ENCODE measurements around the gene LCMT1. TPM values are rescaled to one million over a fixed set of nuclear protein-coding genes. Genes with fewer than 3 reads are reported as not detected.
"Not testable (repeated sequence)": the region's sequence is repeated elsewhere in the genome, so short reads cannot be mapped to it uniquely, and the experiment has no call there.

The LCMT1 gene
- polyA plus RNA-seq, 2 donors, result 16.3 to 23.2 TPM

- Histone ChIP-seq H3K9me3 (ENCODE audit: control insufficient read depth in 2 of 2, insufficient read depth in 1 of 2, low read depth in 1 of 2, low read length in 1 of 2) (no peaks in the 10 kb centered on the region), H3K4me3 (ENCODE audit: low read depth in 1 of 2, low read length in 2 of 2) (no peak overlapping the region), H3K27me3 (ENCODE audit: control insufficient read depth in 1 of 2, insufficient read depth in 2 of 2, low read length in 2 of 2) (no peaks in the 10 kb centered on the region), H3K36me3 (ENCODE audit: control insufficient read depth in 2 of 2, insufficient read depth in 2 of 2, low read length in 1 of 2) (no peaks in the 10 kb centered on the region), H3K4me1 (ENCODE audit: control insufficient read depth in 2 of 2, insufficient read depth in 2 of 2, low read length in 1 of 2) (no peaks in the 10 kb centered on the region), H3K27ac (ENCODE audit: low read depth in 2 of 2, low read length in 1 of 2) (peak overlapping the region in 1 of 2 donors; percentile 66)
- 37 to 39% methylated on average over 4 of the region's 4 CpGs for WGBS, 2 donors
Observed at GRCh38 chr16:25109643-25110042, 1.9 kb upstream of the LCMT1 start.

- H3K4me1 ChIP-seq (ENCODE audit: control insufficient read depth in 2 of 2, insufficient read depth in 2 of 2, low read length in 1 of 2), result no peaks in the 10 kb centered on the region
- H3K36me3 ChIP-seq (ENCODE audit: control insufficient read depth in 2 of 2, insufficient read depth in 2 of 2, low read length in 1 of 2), result no peaks in the 10 kb centered on the region
- peak overlapping the region in 1 of 2 donors; percentile 77 for H3K4me3 ChIP-seq (ENCODE audit: low read depth in 1 of 2, low read length in 2 of 2)
- no peaks in the 10 kb centered on the region for H3K27me3 ChIP-seq (ENCODE audit: control insufficient read depth in 1 of 2, insufficient read depth in 2 of 2, low read length in 2 of 2)
- H3K9me3 ChIP-seq (ENCODE audit: control insufficient read depth in 2 of 2, insufficient read depth in 1 of 2, low read depth in 1 of 2, low read length in 1 of 2), result no peaks in the 10 kb centered on the region
- no peak overlapping the region for H3K27ac ChIP-seq (ENCODE audit: low read depth in 2 of 2, low read length in 1 of 2)
- 36% methylated on average over 8 of the region's 8 CpGs for WGBS, 2 donors
Observed at GRCh38 chr16:25110387-25110947, 1.1 kb upstream of the LCMT1 start.

- Histone ChIP-seq H3K4me1 (ENCODE audit: control insufficient read depth in 2 of 2, insufficient read depth in 2 of 2, low read length in 1 of 2) (peaks cover 3% of the 10 kb centered on the region in 2 donors), H3K27me3 (ENCODE audit: control insufficient read depth in 1 of 2, insufficient read depth in 2 of 2, low read length in 2 of 2) (no peaks in the 10 kb centered on the region), H3K9me3 (ENCODE audit: control insufficient read depth in 2 of 2, insufficient read depth in 1 of 2, low read depth in 1 of 2, low read length in 1 of 2) (no peaks in the 10 kb centered on the region), H3K27ac (ENCODE audit: low read depth in 2 of 2, low read length in 1 of 2) (no peak overlapping the region), H3K4me3 (ENCODE audit: low read depth in 1 of 2, low read length in 2 of 2) (no peak overlapping the region), H3K36me3 (ENCODE audit: control insufficient read depth in 2 of 2, insufficient read depth in 2 of 2, low read length in 1 of 2) (peaks cover 0 to 6% of the 10 kb centered on the region in 2 donors)
- 95 to 100% methylated on average over 1 of the region's 1 CpG for WGBS, 2 donors
Observed at GRCh38 chr16:25114121-25114520, 2.6 kb downstream of the LCMT1 start.

GRCh38 chr16:25118851-25119578, 7.5 kb downstream of the LCMT1 start:
- Histone ChIP-seq H3K27me3 (ENCODE audit: control insufficient read depth in 1 of 2, insufficient read depth in 2 of 2, low read length in 2 of 2) (no peaks in the 10 kb centered on the region), H3K36me3 (ENCODE audit: control insufficient read depth in 2 of 2, insufficient read depth in 2 of 2, low read length in 1 of 2) (peaks cover 0 to 6% of the 10 kb centered on the region in 2 donors), H3K9me3 (ENCODE audit: control insufficient read depth in 2 of 2, insufficient read depth in 1 of 2, low read depth in 1 of 2, low read length in 1 of 2) (no peaks in the 10 kb centered on the region), H3K27ac (ENCODE audit: low read depth in 2 of 2, low read length in 1 of 2) (no peak overlapping the region), H3K4me3 (ENCODE audit: low read depth in 1 of 2, low read length in 2 of 2) (no peak overlapping the region), H3K4me1 (ENCODE audit: control insufficient read depth in 2 of 2, insufficient read depth in 2 of 2, low read length in 1 of 2) (peaks cover 3 to 5% of the 10 kb centered on the region in 2 donors)
- 87 to 89% methylated on average over 14 of the region's 14 CpGs for WGBS, 2 donors

- WGBS, 2 donors, result 73 to 89% methylated on average over 6 of the region's 6 CpGs
- Histone ChIP-seq H3K27me3 (ENCODE audit: control insufficient read depth in 1 of 2, insufficient read depth in 2 of 2, low read length in 2 of 2) (no peaks in the 10 kb centered on the region), H3K36me3 (ENCODE audit: control insufficient read depth in 2 of 2, insufficient read depth in 2 of 2, low read length in 1 of 2) (peaks cover 0 to 6% of the 10 kb centered on the region in 2 donors), H3K4me1 (ENCODE audit: control insufficient read depth in 2 of 2, insufficient read depth in 2 of 2, low read length in 1 of 2) (peaks cover 3 to 8% of the 10 kb centered on the region in 2 donors), H3K4me3 (ENCODE audit: low read depth in 1 of 2, low read length in 2 of 2) (no peak overlapping the region), H3K27ac (ENCODE audit: low read depth in 2 of 2, low read length in 1 of 2) (no peak overlapping the region), H3K9me3 (ENCODE audit: control insufficient read depth in 2 of 2, insufficient read depth in 1 of 2, low read depth in 1 of 2, low read length in 1 of 2) (no peaks in the 10 kb centered on the region)
Observed at GRCh38 chr16:25121824-25122600, 10.5 kb downstream of the LCMT1 start.

- Histone ChIP-seq H3K36me3 (ENCODE audit: control insufficient read depth in 2 of 2, insufficient read depth in 2 of 2, low read length in 1 of 2) (no peaks in the 10 kb centered on the region), H3K4me1 (ENCODE audit: control insufficient read depth in 2 of 2, insufficient read depth in 2 of 2, low read length in 1 of 2) (peaks cover 0 to 3% of the 10 kb centered on the region in 2 donors), H3K4me3 (ENCODE audit: low read depth in 1 of 2, low read length in 2 of 2) (no peak overlapping the region), H3K27ac (ENCODE audit: low read depth in 2 of 2, low read length in 1 of 2) (no peak overlapping the region), H3K27me3 (ENCODE audit: control insufficient read depth in 1 of 2, insufficient read depth in 2 of 2, low read length in 2 of 2) (no peaks in the 10 kb centered on the region), H3K9me3 (ENCODE audit: control insufficient read depth in 2 of 2, insufficient read depth in 1 of 2, low read depth in 1 of 2, low read length in 1 of 2) (no peaks in the 10 kb centered on the region)
- WGBS, 2 donors, result 44 to 47% methylated on average over 3 of the region's 3 CpGs
Observed at GRCh38 chr16:25124503-25124902, 13.0 kb downstream of the LCMT1 start.

GRCh38 chr16:25126086-25126666, 14.6 kb downstream of the LCMT1 start:
- WGBS, 2 donors, result 74 to 75% methylated on average over 13 of the region's 13 CpGs
- H3K36me3 ChIP-seq (ENCODE audit: control insufficient read depth in 2 of 2, insufficient read depth in 2 of 2, low read length in 1 of 2); H3K4me1 ChIP-seq (ENCODE audit: control insufficient read depth in 2 of 2, insufficient read depth in 2 of 2, low read length in 1 of 2); H3K4me3 ChIP-seq (ENCODE audit: low read depth in 1 of 2, low read length in 2 of 2); H3K27me3 ChIP-seq (ENCODE audit: control insufficient read depth in 1 of 2, insufficient read depth in 2 of 2, low read length in 2 of 2); H3K9me3 ChIP-seq (ENCODE audit: control insufficient read depth in 2 of 2, insufficient read depth in 1 of 2, low read depth in 1 of 2, low read length in 1 of 2); H3K27ac ChIP-seq (ENCODE audit: low read depth in 2 of 2, low read length in 1 of 2): not testable (repeated sequence)

GRCh38 chr16:25126820-25127232, 15.3 kb downstream of the LCMT1 start:
- H3K4me1 ChIP-seq (ENCODE audit: control insufficient read depth in 2 of 2, insufficient read depth in 2 of 2, low read length in 1 of 2), result peaks cover 0 to 3% of the 10 kb centered on the region in 2 donors
- no peak overlapping the region for H3K4me3 ChIP-seq (ENCODE audit: low read depth in 1 of 2, low read length in 2 of 2)
- H3K27me3 ChIP-seq (ENCODE audit: control insufficient read depth in 1 of 2, insufficient read depth in 2 of 2, low read length in 2 of 2), result no peaks in the 10 kb centered on the region
- WGBS, 2 donors, result 16 to 21% methylated on average over 4 of the region's 4 CpGs
- H3K9me3 ChIP-seq (ENCODE audit: control insufficient read depth in 2 of 2, insufficient read depth in 1 of 2, low read depth in 1 of 2, low read length in 1 of 2), result no peaks in the 10 kb centered on the region
- no peaks in the 10 kb centered on the region for H3K36me3 ChIP-seq (ENCODE audit: control insufficient read depth in 2 of 2, insufficient read depth in 2 of 2, low read length in 1 of 2)
- H3K27ac ChIP-seq (ENCODE audit: low read depth in 2 of 2, low read length in 1 of 2), result no peak overlapping the region

GRCh38 chr16:25132751-25133150, 21.2 kb downstream of the LCMT1 start:
- not testable (repeated sequence) for H3K36me3 ChIP-seq (ENCODE audit: control insufficient read depth in 2 of 2, insufficient read depth in 2 of 2, low read length in 1 of 2); H3K4me3 ChIP-seq (ENCODE audit: low read depth in 1 of 2, low read length in 2 of 2); H3K27ac ChIP-seq (ENCODE audit: low read depth in 2 of 2, low read length in 1 of 2); H3K4me1 ChIP-seq (ENCODE audit: control insufficient read depth in 2 of 2, insufficient read depth in 2 of 2, low read length in 1 of 2); H3K9me3 ChIP-seq (ENCODE audit: control insufficient read depth in 2 of 2, insufficient read depth in 1 of 2, low read depth in 1 of 2, low read length in 1 of 2); H3K27me3 ChIP-seq (ENCODE audit: control insufficient read depth in 1 of 2, insufficient read depth in 2 of 2, low read length in 2 of 2)
- WGBS, 2 donors, result 97% methylated on average over 5 of the region's 5 CpGs

Data from esophagus (tissue), 2 donors.